HL-60 (cell line): ENCODE measurements around the gene RBM39.
"Not testable (repeated sequence)": the region's sequence is repeated elsewhere in the genome, so short reads cannot be mapped to it uniquely, and the experiment has no call there.

ENCODE experiments used
- DNase-seq, 2 experiments: peaks; one replicate each; pipeline ENCODE4 v3.0.0-alpha.2; 2010 to 2020; ENCODE audit warnings: low read depth in 1 of 2, low spot score in 1 of 2
- H3K27ac ChIP-seq: fragments of 250-450 bp; sonication (Bioruptor Pico); replicated peaks from 2 replicates; pipeline ENCODE4 v1.5.1; 2020; ENCODE audit warnings: mild to moderate bottlenecking, moderate library complexity
- H3K27me3 ChIP-seq: fragments of 250-450 bp; sonication (Bioruptor Pico); 2 replicates; pipeline ENCODE4 v1.5.1; 2021; ENCODE audit warnings: mild to moderate bottlenecking, moderate library complexity; ENCODE audit not compliant: insufficient read depth, poor library complexity, severe bottlenecking
- H3K4me3 ChIP-seq: replicated peaks from 2 replicates; pipeline ENCODE4 v1.5.1; 2011; ENCODE audit warnings: mild to moderate bottlenecking, control low read depth, low read length; ENCODE audit not compliant: insufficient read depth
- CTCF ChIP-seq: IDR thresholded peaks from one replicate; pipeline ENCODE4 v1.5.1; 2011; ENCODE audit warnings: low read length, control low read depth, inconsistent platforms; ENCODE audit not compliant: insufficient read depth
- GABPA ChIP-seq: IDR thresholded peaks from 2 replicates; pipeline ENCODE4 v1.6.1; 2012; ENCODE audit warnings: low read depth
- POLR2AphosphoS5 ChIP-seq: IDR thresholded peaks from 2 replicates; pipeline ENCODE4 v1.6.1; 2012; ENCODE audit warnings: low read depth
- SPI1 ChIP-seq: IDR thresholded peaks from 2 replicates; pipeline ENCODE4 v1.6.1; 2012; ENCODE audit warnings: low read depth, mild to moderate bottlenecking, borderline replicate concordance
- TF ChIP-seq, protein P1 (sequence below): IDR thresholded peaks from 2 replicates; pipeline ENCODE4 v1.6.1; 2012; ENCODE audit warnings: low read depth; ENCODE audit not compliant: insufficient replicate concordance

RBM39 gene

GRCh38 chr20:35695245-35695749 lies 46.8 kb downstream of the RBM39 start:
- H3K27me3 ChIP-seq = no peaks in the 10 kb centered on the region
- DNase-seq = no peak
- no peak overlapping the region for H3K27ac ChIP-seq
- TF ChIP-seq CTCF = no peak
- no peak for TF ChIP-seq SPI1
- TF ChIP-seq, protein P1, sequence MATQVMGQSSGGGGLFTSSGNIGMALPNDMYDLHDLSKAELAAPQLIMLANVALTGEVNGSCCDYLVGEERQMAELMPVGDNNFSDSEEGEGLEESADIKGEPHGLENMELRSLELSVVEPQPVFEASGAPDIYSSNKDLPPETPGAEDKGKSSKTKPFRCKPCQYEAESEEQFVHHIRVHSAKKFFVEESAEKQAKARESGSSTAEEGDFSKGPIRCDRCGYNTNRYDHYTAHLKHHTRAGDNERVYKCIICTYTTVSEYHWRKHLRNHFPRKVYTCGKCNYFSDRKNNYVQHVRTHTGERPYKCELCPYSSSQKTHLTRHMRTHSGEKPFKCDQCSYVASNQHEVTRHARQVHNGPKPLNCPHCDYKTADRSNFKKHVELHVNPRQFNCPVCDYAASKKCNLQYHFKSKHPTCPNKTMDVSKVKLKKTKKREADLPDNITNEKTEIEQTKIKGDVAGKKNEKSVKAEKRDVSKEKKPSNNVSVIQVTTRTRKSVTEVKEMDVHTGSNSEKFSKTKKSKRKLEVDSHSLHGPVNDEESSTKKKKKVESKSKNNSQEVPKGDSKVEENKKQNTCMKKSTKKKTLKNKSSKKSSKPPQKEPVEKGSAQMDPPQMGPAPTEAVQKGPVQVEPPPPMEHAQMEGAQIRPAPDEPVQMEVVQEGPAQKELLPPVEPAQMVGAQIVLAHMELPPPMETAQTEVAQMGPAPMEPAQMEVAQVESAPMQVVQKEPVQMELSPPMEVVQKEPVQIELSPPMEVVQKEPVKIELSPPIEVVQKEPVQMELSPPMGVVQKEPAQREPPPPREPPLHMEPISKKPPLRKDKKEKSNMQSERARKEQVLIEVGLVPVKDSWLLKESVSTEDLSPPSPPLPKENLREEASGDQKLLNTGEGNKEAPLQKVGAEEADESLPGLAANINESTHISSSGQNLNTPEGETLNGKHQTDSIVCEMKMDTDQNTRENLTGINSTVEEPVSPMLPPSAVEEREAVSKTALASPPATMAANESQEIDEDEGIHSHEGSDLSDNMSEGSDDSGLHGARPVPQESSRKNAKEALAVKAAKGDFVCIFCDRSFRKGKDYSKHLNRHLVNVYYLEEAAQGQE = no peak
- TF ChIP-seq GABPA = no peak
- no peak for TF ChIP-seq POLR2AphosphoS5
- no peak overlapping the region for H3K4me3 ChIP-seq

- H3K4me3 ChIP-seq = no peak overlapping the region
- TF ChIP-seq CTCF (no peak), GABPA (no peak), SPI1 (no peak), POLR2AphosphoS5 (no peak)
- TF ChIP-seq, protein P1 = no peak
- no peak overlapping the region for H3K27ac ChIP-seq
- DNase-seq = no peak
- no peaks in the 10 kb centered on the region for H3K27me3 ChIP-seq
Measured at GRCh38 chr20:35690265-35690664, 51.8 kb downstream of the RBM39 start.

GRCh38 chr20:35686872-35687271 lies 55.2 kb downstream of the RBM39 start:
- not testable (repeated sequence) for H3K27me3 ChIP-seq, DNase-seq, H3K4me3 ChIP-seq, H3K27ac ChIP-seq

DNA sequence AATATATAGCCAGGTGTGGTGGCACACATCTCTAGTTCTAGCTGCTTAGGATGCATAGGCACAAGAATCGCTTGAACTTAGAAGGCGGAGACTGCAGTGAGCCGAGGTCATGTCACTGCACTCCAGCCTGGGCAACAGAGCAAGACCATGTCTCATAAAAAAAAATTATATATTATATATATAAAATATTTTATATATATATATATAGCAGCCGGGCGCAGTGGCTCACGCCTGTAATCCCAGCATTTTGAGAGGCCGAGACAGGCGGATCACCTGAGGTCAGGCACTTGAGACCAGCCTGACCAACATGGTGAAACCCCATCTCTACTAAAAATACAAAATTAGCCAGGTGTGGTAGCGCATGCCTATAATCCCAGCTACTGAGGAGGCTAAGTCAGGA lies 56.7 kb downstream of the RBM39 start:
- H3K27ac ChIP-seq, H3K27me3 ChIP-seq, H3K4me3 ChIP-seq, DNase-seq: not testable (repeated sequence)

DNA sequence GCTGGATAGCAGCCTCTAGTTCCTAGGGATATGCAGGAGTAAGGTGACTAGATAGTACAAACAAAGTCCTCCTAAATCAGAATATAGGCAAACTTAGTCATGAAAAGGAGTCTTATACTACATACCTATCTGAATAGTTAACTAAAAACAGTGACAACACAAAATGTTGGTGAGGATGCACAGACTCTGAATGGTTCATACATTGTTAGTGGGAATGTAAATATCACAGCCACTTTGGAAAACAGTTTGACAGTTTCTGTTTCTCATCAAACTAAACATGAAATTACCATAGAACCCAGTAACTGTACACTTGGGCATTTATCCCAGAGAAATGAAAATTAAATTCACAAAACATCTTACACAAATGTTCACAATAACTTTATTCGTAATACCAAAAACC lies 60.1 kb downstream of the RBM39 start:
- Histone ChIP-seq H3K27ac (no peak overlapping the region), H3K4me3 (no peak overlapping the region), H3K27me3 (no peaks in the 10 kb centered on the region)
- TF ChIP-seq POLR2AphosphoS5 (no peak), SPI1 (no peak), CTCF (no peak), GABPA (no peak)
- TF ChIP-seq, protein P1 = no peak
- no peak for DNase-seq
